22Rv1 (cell line): ENCODE results near the gene VPS9D1.

Experiments
- CTCF ChIP-seq: fragments of 450-650 bp; IDR thresholded peaks from 2 replicates; pipeline ENCODE4 v1.5.1; 2017; ENCODE audit warnings: mild to moderate bottlenecking
- ZFX ChIP-seq: fragments of 450-650 bp; IDR thresholded peaks from 2 replicates; pipeline ENCODE4 v1.6.1; 2017; ENCODE audit warnings: antibody characterized with exemption, borderline replicate concordance

GRCh38 chr16:89660146-89660545 lies 60.6 kb downstream of the VPS9D1 start:
- TF ChIP-seq CTCF (no peak), ZFX (no peak)
